GM12892 (cell line): Measurements from ENCODE around the gene NAA16.

Experiments used
- POLR2A ChIP-seq: IDR thresholded peaks from 2 replicates; pipeline ENCODE4 v1.6.1; 2011; ENCODE audit warnings: low read depth, low read length, control low read depth
- POLR2AphosphoS5 ChIP-seq: IDR thresholded peaks from 2 replicates; pipeline ENCODE4 v1.6.1; 2011; ENCODE audit warnings: low read depth, low read length, control low read depth
- TAF1 ChIP-seq: IDR thresholded peaks from 2 replicates; pipeline ENCODE4 v1.6.1; 2011; ENCODE audit warnings: low read depth, mild to moderate bottlenecking, control low read depth, low read length, borderline replicate concordance

DNA sequence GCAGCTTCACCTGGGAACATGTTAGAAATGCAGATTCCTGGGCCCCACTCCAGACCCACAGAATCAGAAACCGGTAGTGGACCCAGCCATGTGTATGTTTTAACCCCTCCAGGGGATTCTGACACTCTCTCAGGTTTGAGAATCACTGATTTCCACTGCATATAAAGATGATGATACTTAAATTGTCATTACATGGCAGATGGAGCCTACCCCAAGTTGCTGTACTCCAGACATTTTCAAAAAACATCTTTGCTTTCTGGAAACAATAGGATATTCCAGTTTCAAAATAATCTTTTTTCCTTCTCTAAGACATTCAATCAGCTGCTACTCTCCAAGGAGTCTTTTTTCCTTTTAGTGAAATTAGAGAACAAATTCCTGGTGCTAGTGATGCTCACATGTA is 97.7 kb downstream of the NAA16 start:
- TF ChIP-seq POLR2AphosphoS5 (no peak), POLR2A (no peak), TAF1 (no peak)
